Neural cell (in vitro differentiated cells): Measurements from ENCODE around the gene PHF11. TPM values are rescaled to one million over a fixed set of nuclear protein-coding genes. Genes with fewer than 3 reads are reported as not detected.

Experiments
- H2AFZ ChIP-seq: fragments of 200-600, 300-800 bp; sonication (generic), shearing (Covaris generic); 2 replicates; pipeline ENCODE4 v1.6.0; 2014; ENCODE audit warnings: low read depth, mild to moderate bottlenecking, antibody characterized with exemption, low read length, moderate library complexity
- H3F3A ChIP-seq: fragments of 200-600 bp; shearing (Covaris generic); 2 replicates; pipeline ENCODE4 v1.6.1; 2016; ENCODE audit warnings: mild to moderate bottlenecking, moderate library complexity, mixed read lengths, antibody characterized with exemption, low read length; ENCODE audit not compliant: insufficient read depth, poor library complexity, severe bottlenecking
- H3K27ac ChIP-seq: fragments of 200-600, 300-800 bp; sonication (generic), shearing (Covaris generic); 2 replicates; pipeline ENCODE4 v1.5.1; 2014; ENCODE audit warnings: mild to moderate bottlenecking, low read length, moderate library complexity
- H3K27me3 ChIP-seq: fragments of 300-800, 200-600 bp; sonication (generic), shearing (Covaris generic); 2 replicates; pipeline ENCODE4 v1.6.0; 2014; ENCODE audit warnings: mild to moderate bottlenecking, low read depth, low read length, moderate library complexity; ENCODE audit not compliant: insufficient read depth
- H3K36me3 ChIP-seq: fragments of 300-800, 200-600 bp; sonication (generic), shearing (Covaris generic); 2 replicates; pipeline ENCODE4 v1.5.1; 2014; ENCODE audit warnings: mild to moderate bottlenecking, antibody characterized with exemption, low read length, moderate library complexity; ENCODE audit not compliant: insufficient read depth
- H3K4me2 ChIP-seq: fragments of 300-800, 200-600 bp; sonication (generic), shearing (Covaris generic); 2 replicates; pipeline ENCODE4 v1.6.0; 2014; ENCODE audit warnings: mild to moderate bottlenecking, low read length
- H3K4me3 ChIP-seq: fragments of 300-800, 200-600 bp; sonication (generic), shearing (Covaris generic); 2 replicates; pipeline ENCODE4 v1.5.1; 2014; ENCODE audit warnings: mild to moderate bottlenecking, low read length, moderate library complexity
- H3K79me2 ChIP-seq: fragments of 200-600 bp; shearing (Covaris generic); replicated peaks from 2 replicates; pipeline ENCODE4 v1.6.0; 2014; ENCODE audit warnings: mild to moderate bottlenecking, low read length, moderate library complexity; ENCODE audit not compliant: insufficient read depth
- H3K9ac ChIP-seq: fragments of 300-800, 200-600 bp; sonication (generic), shearing (Covaris generic); 2 replicates; pipeline ENCODE4 v1.6.1; 2016; ENCODE audit warnings: mild to moderate bottlenecking, low read length, mixed read lengths
- H3K9me2 ChIP-seq: fragments of 200-600 bp; shearing (Covaris generic); 2 replicates; pipeline ENCODE4 v1.6.1; 2016; ENCODE audit warnings: mild to moderate bottlenecking, low read length, mixed read lengths; ENCODE audit not compliant: insufficient read depth
- H3K9me3 ChIP-seq: fragments of 200-600, 300-800 bp; sonication (generic), shearing (Covaris generic); 2 replicates; pipeline ENCODE4 v1.6.1; 2016; ENCODE audit warnings: mild to moderate bottlenecking, mixed run types, low read length, moderate library complexity, mixed read lengths
- H4K20me1 ChIP-seq: fragments of 200-600 bp; shearing (Covaris generic); 2 replicates; pipeline ENCODE4 v1.6.1; 2016; ENCODE audit warnings: mild to moderate bottlenecking, mixed run types; ENCODE audit not compliant: insufficient read depth
- CTCF ChIP-seq: fragments of 450-650 bp; IDR thresholded peaks from 2 replicates; pipeline ENCODE4 v1.5.1; 2014; ENCODE audit warnings: antibody characterized with exemption, mild to moderate bottlenecking, moderate library complexity; ENCODE audit not compliant: poor library complexity, severe bottlenecking
- EP300 ChIP-seq: fragments of 450-650 bp; conservative IDR thresholded peaks from 2 replicates; pipeline ENCODE4 v1.6.1; 2014; ENCODE audit warnings: antibody characterized with exemption, mild to moderate bottlenecking, moderate library complexity; ENCODE audit not compliant: poor library complexity, severe bottlenecking
- EZH2 ChIP-seq: fragments of 200-600, 300-800 bp; shearing (Covaris generic), sonication (generic); IDR thresholded peaks from 2 replicates; pipeline ENCODE4 v1.6.1; 2014; ENCODE audit warnings: antibody characterized with exemption, low read length, borderline replicate concordance, mild to moderate bottlenecking; ENCODE audit not compliant: insufficient read depth, poor library complexity, severe bottlenecking
- MXI1 ChIP-seq: fragments of 450-650 bp; conservative IDR thresholded peaks from 2 replicates; pipeline ENCODE4 v1.6.1; 2014; ENCODE audit warnings: antibody characterized with exemption, mild to moderate bottlenecking; ENCODE audit not compliant: poor library complexity, severe bottlenecking
- POLR2AphosphoS5 ChIP-seq: IDR thresholded peaks from 2 replicates; pipeline ENCODE4 v1.6.1; 2012
- RAD21 ChIP-seq: fragments of 450-650 bp; conservative IDR thresholded peaks from 2 replicates; pipeline ENCODE4 v1.6.1; 2014; ENCODE audit warnings: antibody characterized with exemption, mild to moderate bottlenecking, moderate library complexity
- REST ChIP-seq: IDR thresholded peaks from 2 replicates; pipeline ENCODE4 v1.6.1; 2012; ENCODE audit warnings: borderline replicate concordance
- SMC3 ChIP-seq: fragments of 450-650 bp; conservative IDR thresholded peaks from 2 replicates; pipeline ENCODE4 v1.6.1; 2014; ENCODE audit warnings: antibody characterized with exemption, mild to moderate bottlenecking, moderate library complexity; ENCODE audit not compliant: poor library complexity
- TAF1 ChIP-seq: IDR thresholded peaks from 2 replicates; pipeline ENCODE4 v1.6.1; 2012; ENCODE audit warnings: low read depth
- polyA plus RNA-seq: library from polyadenylated mRNA; depleted of rRNA; stranded (reverse); fragments of >200 nt; gene quantifications from 2 replicates; pipeline ENCODE4 v1.2.3, GENCODE V29; 2014

Gene PHF11
- polyA plus RNA-seq, 1 donor from 2014 or later, result not detected

DNA sequence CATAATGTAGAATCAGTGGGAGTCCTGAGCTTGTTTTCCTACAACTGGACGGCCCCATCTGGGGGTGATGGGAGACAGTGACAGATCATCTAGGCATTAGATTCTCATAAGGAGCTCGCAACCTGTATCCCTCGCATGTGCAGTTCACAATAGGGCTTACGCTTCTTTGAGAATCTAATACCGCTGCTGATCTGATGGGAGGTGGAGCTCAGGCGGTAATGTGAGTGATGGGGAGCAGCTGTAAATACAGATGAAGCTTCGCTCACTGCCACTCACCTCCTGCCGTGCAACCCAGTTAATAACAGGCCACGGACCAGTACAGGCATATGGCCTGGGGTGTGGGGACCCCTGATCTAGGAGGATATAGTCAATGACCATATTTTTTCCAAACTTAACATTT lies 50.8 kb downstream of the PHF11 start:
- Histone ChIP-seq H3K79me2 (no peaks in the 10 kb centered on the region), H3K36me3 (no peaks in the 10 kb centered on the region), H2AFZ (no peak overlapping the region), H3K9me3 (no peaks in the 10 kb centered on the region), H3K27me3 (no peaks in the 10 kb centered on the region), H3F3A (no peaks in the 10 kb centered on the region), H3K9me2 (no peaks in the 10 kb centered on the region), H3K27ac (no peak overlapping the region), H3K9ac (no peak overlapping the region), H3K4me2 (no peak overlapping the region), H3K4me3 (no peak overlapping the region), H4K20me1 (no peaks in the 10 kb centered on the region)
- TF ChIP-seq EZH2, result no peak
- TF ChIP-seq TAF1, result no peak
- TF ChIP-seq POLR2AphosphoS5, result no peak

GRCh38 chr13:49549289-49549688 lies 53.5 kb downstream of the PHF11 start:
- Histone ChIP-seq H2AFZ (no peak overlapping the region), H3F3A (no peaks in the 10 kb centered on the region), H3K27ac (no peak overlapping the region), H3K36me3 (no peaks in the 10 kb centered on the region), H3K4me2 (no peak overlapping the region), H3K79me2 (no peaks in the 10 kb centered on the region), H3K27me3 (no peaks in the 10 kb centered on the region), H3K4me3 (no peak overlapping the region), H3K9ac (no peak overlapping the region), H3K9me2 (no peaks in the 10 kb centered on the region), H3K9me3 (no peaks in the 10 kb centered on the region), H4K20me1 (no peaks in the 10 kb centered on the region)
- TF ChIP-seq SMC3 (no peak), EP300 (no peak), TAF1 (no peak), MXI1 (no peak), RAD21 (no peak), REST (no peak), POLR2AphosphoS5 (no peak), EZH2 (no peak), CTCF (no peak)
